OCI-M1 (cell line): Measurements from ENCODE around the gene DMRT3.

Experiments
- DNase-seq: peaks from one replicate; lab custom pipeline; 2025; lab: John Stamatoyannopoulos, UW

DMRT3 gene, protein sequence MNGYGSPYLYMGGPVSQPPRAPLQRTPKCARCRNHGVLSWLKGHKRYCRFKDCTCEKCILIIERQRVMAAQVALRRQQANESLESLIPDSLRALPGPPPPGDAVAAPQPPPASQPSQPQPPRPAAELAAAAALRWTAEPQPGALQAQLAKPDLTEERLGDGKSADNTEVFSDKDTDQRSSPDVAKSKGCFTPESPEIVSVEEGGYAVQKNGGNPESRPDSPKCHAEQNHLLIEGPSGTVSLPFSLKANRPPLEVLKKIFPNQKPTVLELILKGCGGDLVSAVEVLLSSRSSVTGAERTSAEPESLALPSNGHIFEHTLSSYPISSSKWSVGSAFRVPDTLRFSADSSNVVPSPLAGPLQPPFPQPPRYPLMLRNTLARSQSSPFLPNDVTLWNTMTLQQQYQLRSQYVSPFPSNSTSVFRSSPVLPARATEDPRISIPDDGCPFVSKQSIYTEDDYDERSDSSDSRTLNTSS

DNA sequence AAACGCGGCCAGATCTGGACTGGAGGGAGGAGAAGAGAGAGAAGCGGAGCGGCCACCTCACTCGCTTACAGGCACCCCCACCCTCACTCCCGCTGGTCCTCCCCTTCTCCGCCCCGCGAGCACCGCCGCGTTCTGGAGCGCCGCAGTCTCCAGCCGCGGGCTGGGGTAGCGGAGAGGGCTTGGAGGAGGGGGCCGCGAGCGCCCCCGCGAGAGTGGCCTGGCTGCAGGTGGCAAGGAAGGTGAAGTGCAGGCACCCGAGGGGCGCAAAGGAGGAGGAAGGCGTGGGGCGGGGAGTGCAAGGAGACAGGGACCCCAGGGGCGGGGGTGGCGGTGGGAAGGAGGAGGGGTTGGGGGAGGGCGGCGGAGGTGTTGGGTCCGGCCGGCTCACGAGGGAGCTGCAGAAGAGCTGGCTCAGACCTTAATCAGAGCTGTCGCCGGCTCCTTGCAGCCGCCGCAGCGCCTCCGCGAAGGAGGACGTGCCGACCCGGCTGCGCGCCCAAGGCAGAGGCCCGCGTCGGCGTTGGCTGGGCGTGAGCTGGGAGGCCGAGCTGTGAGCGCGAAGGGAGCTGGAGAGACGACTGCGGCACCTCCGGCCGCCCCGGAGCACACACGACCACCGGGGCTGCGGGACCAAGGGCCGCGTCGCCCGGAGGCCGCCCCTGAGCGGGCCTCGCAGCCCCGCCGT, at the start of gene DMRT3:
TSS of gene DMRT3 (plus strand) at position 398 of the 685 bp plus-strand sequence. CDS start 347 bp downstream, outside the sequence.
- no peak for DNase-seq

DNA sequence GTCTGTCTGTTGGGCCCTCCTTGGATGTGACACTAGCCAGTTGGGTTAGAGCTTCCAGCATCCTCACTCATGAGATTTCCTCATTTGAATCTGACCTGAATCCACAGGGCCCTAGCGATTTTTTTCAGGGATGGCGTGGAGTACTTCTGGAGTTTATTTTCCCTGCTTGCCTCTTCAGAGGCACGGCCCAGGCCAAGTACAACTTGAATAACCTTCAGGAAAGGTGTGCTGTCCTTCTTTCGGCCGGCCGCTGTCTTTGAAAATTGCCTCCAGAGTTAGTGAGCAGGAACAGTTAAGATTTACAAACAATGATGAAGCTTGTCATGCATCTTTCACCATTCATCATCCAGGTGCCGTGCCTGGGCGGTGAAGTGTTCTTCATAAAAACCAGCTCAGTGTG, 49.5 kb upstream of the DMRT3 start:
- no peak for DNase-seq

DNA sequence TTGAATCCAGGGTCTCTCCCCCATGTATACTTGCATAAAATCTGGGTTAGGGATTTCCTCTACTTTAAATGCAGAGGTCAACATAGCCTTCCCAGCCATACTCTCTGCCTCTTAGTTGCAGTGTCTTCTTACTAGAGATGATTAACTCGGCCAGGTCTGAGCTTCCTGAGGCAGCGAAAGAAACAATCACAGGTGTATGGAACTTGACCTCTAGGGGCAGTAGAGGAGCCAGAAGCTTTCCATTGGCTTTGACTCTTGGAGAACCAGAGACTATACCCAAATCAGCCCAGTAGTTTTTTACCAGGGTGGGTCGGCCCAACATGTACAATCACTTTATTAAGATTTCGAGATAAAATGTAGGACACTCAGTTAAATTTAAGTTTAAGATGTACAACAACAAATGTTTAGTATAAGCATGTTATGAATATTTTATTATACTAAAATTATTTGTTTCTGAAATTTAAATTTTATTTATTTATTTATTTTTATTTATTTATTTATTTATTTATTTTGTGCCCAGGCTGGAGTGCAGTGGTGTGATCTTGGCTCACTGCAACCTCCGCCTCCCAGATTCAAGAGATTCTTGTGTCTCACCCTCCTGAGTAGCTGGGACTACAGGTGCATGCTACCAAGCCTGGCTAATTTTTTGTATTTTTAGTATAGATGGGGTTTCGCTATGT, 48.0 kb upstream of the DMRT3 start:
- DNase-seq: no peak

DNA sequence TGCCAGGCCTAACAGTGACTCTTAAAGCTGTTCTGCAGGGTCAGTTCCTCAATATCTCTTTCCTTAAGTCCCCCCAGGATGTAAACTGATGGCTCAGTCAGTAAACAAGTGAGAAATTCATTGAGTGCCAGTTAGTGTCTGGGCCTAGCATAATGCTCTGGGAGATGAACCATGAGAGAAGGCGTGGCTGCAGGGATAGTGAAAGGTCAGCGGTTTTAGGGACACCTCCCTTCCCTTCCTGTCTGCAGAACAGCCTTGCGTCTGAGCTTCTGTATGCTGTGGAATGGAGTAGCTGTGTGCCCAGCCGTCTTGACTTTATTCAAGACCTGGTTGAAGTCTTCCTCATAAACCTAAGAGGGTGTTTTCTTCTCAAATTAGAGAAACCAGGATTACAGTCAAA, 46.7 kb upstream of the DMRT3 start:
- DNase-seq: no peak

DNA sequence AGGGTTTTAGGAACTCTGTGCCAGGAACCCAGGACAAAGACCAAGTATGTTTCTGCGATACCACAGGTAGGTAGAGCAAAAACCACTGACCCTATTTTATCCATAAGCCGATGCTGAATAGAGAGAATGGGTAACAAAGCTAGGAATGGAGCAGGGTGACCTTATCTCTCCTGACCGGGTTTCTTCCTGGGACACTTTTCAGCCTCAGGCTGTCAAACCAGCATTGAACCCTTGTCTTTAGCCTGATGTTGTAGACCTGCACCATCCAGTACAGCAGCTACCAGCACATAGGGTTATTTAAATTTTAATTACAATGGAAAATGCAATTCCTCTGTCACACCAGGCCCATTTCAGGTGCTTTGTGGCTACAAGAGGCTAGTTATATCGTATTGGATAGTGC, 43.1 kb upstream of the DMRT3 start:
- no peak for DNase-seq

DNA sequence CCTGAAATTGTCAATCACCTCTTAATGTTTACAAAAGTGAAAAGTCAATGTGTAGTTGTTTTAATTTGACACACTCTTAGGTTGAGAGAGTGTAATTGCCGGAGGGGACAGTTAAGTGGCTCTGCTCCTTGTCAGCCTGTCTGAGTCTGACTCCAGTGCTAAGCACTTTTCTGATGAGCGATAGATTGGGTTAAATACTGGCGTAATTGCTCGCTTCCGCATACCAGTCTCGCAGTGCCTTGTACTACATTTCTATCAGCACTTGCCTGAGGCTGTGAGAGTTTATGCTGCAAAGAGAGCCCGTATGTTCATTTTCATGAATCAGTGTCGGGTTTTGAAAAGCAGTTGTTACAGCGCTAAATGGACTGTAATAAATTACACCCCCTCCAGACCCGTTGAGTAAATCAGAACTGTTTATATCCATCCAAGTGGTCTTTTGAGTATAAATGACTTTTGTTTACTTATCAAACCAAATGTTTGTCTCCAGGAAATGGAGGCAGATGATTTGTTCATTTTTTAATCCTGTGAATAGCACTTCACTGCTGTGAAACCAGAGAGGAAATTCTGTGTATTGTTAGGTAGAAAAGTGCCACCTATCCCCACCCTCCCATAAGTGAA, 41.0 kb upstream of the DMRT3 start:
- DNase-seq: no peak

DNA sequence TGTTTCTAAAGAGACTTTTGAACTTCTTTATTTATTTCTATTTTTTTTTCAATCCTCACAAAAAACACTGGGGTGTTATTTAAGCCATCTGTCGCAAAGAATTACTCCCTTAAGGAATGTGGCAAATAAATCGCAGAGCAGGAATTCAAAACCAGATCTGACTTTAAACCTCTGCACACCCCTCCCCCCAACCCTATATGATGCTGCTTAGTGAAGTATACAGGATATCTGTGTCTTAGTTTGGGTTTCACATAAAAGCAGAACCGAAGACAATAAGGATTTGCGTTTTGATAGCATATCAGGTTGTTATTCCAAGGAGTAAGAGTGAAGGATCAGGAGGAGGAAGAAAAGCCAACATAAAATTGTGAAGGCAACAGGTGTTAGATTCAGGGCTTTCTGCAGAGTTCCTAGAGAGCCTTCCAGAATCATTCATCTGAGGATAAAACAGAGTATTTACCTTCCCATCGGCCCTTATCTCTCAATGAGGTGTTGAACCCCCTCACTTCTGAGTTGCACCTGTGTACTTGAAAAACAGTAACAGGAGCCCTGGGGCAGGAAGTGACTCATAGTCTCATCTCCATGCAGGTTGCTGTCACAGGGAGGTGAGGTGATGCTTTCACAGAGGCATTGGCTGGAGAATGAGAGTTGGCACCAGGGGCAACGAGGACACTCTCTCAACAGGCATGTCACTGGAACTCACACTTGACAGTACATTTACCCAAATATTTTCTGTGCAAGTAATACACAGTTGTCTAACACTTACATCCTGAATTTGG, 33.5 kb upstream of the DMRT3 start:
- no peak for DNase-seq

DNA sequence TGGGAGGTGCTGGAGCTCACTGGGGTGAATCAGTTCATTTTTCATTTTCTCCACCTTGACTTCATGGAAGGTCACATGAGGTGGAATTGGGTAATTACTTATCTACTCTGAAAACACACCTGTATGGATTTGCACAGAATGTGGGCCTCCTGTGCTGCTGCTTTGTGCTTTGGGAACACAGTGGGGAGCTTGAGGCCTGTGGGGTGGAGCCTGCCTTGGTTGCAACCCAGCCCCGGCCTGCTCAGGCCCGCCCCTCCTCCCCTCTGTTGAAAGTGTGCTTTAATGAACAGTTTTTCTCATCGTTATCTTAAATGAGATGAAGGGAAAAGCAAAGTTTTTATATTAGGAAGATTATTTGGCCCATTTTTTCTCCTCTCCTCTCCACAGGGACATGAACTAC, 28.5 kb upstream of the DMRT3 start:
- DNase-seq: no peak

DNA sequence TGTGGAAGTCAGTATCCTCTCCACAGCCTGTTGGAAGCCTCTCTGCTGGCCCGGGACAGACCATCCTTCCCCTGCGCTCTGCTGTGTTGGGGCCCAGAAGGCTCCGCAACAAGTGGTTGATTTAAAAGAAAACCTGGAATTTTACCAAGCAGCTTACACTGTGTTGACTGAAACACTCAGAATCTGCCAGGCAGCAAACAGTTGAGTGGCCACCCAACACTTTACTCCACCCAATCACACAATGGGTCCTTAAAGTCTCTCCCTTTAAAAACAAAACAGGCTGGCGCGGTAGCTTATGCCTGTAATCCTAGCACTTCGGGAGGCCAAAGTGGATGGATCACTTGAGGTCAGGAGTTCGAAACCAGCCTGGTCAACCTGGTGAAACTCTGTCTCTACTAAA, 28.0 kb upstream of the DMRT3 start:
- DNase-seq: no peak

DNA sequence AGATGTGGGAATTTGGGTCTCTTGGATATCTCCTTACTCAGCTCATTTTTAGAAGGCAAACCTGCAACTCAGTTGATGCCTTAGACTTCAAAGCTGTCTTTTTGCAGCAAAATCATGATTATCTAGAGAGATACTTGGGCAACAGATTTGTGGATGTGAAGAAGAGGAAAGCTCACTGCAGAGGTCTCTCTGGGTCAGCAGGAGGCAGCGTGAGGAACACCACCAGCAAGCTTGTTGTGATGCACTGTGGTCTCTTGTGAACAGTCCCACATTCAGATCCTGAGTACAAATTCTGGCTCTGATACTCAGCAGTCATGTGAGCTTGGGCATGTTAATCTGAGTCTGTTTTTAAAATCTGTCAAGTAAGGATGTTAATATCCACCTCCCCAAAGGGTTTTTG, 26.3 kb upstream of the DMRT3 start:
- DNase-seq: no peak

DNA sequence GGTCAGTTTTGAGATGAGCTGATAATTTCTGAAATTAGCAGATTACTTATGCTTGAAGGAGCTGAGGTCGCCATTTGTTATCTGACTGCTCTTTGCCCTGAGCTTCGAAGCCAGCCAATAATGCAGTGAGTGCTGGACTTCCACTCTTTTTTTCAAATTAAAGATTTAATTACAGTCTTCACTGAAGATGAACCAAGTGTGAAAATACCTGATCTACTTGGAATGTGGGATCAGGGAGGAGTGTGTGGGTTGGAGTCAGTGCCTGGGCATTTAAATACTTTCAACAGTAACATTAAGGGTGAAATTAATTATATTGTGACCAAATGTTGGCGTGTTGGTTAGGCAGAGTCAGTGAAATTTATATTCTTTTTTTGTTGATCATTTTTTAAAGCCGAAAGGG, 23.9 kb upstream of the DMRT3 start:
- no peak for DNase-seq

DNA sequence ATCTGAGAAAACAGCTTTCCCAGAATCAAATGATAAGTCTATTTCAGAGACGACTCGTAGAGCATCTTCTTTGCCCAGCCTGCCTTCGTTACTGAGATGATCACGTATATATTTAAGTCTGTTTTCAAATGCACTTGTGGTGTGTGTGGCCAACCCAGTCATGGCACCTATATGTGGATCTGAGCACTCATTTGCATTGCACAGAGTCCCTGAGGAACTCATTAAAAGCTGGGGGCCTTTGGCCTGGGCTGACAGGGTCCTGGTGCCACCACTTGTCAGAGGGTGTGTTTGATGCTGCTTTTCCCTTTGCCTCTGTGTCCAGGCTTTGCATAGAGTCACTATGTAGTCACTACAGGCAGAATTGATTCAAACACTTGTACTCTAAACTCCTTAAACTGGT, 17.4 kb upstream of the DMRT3 start:
- no peak for DNase-seq

DNA sequence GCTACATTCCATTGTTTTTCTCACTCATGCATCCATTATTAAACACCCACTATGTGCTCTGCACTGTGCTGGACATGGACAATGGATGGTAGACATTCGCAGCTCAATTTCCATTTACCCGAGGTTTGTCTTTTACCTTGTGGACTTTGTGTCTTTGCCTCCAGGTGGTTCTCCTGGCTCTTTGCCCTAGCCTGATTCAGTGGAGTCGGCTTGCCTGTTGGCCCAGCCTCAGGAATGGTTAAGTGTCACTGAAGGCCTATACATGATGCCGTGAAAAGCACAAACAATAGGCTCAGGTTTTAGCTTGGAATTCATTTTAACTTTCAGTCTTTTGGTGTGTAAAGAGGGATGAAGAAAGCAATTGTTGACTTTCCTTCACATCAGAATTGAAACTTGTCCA, 16.5 kb upstream of the DMRT3 start:
- DNase-seq: no peak

DNA sequence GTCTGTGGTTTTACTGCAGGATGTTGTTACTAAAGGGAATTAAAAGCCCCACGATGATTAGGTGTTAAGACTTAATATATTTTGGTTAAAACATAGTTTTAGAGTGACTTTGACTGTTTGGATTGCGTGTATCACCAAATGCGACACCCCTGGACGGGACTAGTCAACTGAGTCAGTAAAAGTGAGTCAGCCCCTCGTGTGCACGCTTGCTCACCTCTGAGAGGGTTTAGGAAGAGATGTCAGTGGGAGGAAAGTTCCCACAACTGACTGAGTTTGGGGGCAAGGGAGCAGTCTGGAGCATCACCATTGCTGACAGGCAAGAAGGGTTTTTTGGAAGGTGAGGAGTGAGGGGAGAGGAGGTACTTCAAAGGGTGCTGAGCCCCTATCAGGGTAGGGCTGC, 14.4 kb upstream of the DMRT3 start:
- no peak for DNase-seq

DNA sequence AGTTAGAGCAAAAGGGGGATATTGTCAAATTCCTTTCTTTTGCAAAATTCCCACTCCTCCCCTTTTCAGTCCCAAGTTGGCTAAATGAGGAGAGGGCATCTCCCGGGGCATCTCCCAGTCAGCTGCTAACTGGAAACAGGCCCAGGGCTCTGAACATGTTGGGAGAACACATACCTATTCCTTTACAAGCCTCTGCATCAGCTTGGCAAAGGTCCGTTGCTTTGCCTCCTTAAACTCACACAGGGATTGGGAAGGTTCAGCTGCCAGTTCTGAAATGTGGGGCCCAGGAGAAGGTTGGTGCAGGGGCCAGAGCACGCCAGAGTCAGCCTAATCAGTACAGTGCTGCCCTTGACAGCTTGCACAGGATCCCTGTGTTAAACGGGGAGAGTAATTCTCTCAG, 11.0 kb upstream of the DMRT3 start:
- DNase-seq: no peak

DNA sequence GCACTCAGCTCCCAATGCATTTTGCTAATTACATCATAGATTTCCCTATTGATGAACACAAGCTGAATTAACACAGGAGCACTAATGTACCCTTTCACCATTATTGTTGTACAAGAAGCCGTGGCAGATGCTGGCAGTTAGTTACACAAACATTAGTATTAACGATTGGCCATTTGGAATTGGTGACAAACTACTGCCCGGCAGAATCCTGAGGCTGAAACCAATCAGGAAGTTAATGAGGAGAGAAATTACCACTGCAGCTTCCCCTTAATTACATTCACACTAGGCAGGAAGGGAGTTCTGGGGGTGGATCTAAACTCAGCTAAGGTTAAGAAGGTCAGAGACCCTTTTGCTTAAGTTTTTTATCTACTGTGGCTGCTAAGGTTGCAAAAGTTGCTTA, 9.6 kb upstream of the DMRT3 start:
- DNase-seq: no peak

DNA sequence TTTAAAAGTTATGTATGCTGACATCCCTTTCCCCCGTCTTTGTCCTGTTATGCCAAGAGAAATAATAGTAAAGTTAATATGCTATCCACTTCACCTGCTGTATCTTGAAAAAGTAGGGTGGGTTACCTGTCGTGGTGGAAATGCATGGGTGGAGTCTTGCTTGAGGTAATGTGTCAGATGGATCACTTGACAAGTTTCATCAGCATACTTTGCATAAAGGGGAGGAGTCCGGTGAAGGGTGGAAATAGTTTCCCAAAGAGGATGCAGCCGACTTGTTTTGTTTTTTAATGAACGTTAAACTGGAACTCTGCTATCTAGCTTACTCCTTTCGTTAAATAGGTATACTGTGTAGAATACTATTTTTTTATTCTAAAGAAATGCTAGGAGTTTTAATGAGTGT, 9.0 kb upstream of the DMRT3 start:
- no peak for DNase-seq

DNA sequence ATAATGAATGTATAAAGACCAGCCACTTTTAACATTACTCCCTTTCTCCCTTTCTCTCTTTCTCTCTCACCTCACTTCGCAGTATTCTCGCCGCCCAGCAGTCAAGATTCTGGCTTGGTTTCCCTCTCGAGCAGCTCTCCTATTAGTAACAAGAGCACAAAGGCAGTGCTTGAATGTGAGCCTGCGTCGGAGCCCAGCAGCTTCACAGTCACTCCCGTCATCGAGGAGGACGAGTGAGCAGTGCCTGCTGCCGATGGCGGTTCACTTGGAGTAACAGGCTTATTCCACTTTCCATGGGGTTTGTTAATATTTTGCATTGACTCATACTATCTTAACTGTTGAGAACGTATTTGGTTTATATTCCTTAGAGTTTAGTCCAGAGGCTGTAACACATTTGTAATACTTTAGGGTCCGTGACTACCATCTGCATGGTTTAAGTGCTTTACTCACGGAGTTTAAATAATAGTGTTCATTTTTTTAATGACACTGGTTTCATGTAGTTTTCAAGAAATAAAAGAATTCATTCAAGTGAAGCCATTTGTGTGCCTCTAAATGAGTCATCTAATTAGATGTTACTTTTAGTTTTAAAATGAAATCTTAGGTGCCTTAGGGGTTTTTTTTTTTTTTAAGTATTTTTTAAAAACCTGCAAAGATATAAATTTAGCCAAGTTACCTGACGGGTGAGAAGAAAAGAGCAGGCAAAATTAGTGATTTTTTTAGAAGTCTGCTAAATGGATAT, 8.4 kb upstream of the DMRT3 start:
- DNase-seq: no peak

DNA sequence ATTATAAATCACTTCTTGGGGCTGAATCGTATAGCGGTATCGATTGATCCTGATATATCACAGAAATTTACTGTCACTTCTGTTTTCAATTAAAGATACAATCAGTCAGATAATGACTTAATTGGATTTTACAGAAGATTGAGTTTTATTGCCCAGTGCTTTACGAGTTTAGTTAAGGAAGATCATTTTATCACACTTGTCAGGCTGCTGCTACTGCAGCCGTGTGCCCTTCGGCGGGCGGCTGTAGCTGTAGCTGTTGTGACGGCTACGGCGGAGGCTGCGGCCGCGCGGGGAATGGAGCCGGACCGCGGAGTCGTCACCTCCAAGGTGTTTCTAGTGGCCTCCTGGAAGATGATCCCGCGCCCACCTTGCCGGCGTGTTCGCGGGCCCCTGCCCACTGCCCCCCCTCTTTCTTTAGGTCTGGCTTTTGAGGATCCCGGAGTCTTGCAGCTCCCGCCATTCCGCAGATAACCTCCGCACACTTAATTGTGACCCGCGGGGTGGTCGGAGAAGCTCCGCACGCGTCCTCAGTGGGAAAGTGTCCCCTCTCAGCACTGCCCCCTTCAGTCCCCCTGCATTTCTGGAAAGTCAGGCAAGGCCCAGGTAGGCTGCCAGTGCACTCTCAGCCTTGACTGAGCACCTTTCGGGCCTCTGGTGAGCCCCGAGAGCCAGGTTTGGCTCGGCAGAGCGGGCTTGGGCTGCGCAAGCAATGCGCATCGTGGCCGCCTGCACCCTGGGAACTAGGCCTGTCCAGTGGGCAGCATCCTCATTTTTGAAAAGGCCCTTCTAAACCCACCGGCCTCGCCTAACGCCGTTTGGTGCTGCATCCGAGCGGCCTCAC, 6.9 kb upstream of the DMRT3 start:
- DNase-seq: no peak
